ENCODE results near the gene UBC.
"Not testable (repeated sequence)": the region's sequence is repeated elsewhere in the genome, so short reads cannot be mapped to it uniquely, and the experiment has no call there.

UBC gene

DNA sequence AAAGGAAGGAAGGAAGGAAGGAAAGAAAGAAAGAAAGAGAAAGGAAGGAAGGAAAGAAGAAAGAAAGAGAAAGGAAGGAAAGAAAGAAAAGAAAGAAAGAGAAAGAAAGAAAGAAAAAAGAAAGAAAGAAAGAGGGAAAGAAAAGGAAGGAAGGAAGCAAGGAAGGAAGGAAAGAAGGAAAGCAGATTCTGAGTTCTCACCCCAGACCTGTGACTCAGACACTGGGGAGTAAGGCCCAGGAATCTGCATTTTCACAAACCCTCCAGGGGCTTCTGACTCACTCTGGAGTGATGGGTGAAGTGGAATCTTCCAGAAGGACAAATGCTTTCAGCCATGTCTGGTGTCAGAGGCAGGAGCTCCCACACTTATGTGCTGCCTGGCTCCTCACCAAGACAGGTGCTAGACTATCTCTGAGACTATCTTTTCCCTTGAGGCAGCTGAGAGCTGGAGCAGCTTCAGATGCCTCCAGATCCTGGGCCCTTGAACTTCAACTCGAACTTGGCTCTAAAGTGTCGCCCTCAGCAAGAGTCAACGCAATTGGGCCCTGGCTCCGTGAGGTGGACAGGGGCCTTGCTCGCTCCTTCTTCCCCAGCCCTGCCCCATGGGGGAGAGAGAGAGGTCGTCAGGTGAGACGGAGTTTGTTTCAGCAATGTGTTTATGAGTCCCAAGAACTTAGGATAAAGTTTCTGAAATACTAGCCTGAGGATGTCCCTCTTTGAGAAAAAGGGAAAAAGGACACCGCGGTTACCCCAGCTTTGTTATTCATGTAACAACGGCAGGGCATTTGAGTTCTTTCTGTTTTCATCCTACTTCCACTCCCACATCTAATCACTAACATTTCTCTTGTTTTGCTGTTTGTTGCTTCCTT is 31.0 kb downstream of the UBC start:
- DNase-seq, result no peak

DNA sequence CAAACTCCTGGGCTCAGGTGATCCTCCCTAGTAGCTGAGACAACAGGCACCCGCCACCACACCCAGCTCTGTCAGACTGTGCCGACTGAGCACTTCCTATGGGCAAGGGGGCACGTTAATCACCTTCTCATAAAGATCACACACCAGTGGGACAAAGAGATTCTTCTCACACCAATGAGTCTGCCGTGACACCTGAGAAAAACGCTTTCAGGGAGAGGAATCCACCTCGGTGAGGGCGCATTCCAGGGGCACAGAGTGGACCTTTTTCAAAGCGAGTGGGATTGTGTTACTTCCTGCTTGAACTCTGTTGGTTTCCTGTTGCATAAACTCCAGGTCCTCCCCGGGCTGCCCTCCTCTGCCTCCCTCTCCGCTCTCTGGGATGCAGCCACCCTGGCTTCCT is 33.3 kb downstream of the UBC start:
- no peak for DNase-seq

DNA sequence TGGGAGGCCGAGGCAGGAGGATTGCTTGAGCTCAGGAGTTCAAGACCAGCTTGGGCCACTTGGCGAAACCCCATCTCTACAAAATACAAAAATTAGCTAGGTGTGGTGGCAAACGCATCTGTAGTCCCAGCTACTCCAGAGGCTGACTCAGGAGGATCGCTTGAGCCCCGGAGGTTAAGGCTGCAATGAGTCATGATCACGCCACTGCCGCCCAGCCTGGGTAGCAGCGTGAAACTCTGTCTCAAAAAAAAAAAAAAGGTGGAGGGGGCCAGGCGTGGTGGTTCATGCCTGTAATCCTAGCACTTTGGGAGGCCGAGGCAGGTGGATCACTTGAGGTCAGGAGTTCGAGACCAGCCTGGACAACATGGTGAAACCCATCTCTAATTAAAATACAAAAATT is 34.1 kb downstream of the UBC start:
- DNase-seq, result not testable (repeated sequence)

DNA sequence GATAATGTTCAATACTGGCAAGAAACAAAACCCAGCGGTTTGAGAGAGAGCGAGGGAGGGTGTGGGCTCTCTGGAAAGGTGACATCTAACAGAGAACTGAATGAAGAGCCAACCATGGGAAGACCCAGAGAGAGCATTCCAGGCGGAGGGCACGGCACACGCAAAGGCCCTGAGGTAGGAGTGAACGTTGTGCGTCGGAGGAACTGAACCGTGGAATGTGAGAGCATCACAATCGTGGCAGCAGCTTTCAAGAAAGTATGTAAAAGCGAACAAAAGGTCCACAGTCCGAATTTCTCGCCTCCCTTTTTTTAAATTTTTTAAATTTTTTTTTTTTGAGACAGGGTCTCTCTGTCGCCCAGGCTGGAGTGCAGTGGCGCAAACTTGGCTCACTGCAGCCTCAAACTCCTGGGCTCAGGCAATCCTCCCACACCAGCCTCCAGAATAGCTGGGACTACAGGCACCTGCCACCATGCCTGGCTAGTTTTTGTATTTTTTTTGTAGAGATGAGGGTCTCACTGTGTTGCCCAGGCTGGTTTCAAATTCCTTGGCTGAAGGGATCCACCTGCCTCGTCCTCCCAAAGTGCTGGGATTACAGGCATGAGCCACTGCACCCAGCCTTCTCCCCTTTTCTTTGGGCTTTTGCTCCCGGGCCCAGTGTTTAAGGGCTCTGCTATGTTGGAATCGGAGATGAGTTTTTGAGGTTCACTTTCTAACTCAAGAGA is 35.5 kb downstream of the UBC start:
- no peak for DNase-seq

DNA sequence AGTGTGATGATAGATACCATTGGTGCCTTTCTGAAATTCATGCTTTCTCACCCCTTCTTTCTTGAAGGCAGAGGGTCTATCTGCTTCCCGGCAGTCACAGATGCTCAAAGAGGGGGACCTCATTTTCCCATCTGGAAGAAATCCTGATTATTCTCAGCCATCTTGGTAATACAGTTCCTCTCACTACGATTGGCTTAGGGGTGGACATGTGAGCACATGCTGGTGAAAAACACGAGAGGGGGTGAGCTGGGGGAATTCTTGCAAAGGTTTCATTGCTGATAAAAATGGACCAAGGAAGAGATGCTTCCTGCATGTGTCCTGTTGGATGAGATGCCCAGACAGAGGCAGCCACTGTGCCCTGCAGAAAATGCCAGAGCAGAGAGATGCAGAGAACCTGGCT is 37.0 kb downstream of the UBC start:
- DNase-seq, result no peak

DNA sequence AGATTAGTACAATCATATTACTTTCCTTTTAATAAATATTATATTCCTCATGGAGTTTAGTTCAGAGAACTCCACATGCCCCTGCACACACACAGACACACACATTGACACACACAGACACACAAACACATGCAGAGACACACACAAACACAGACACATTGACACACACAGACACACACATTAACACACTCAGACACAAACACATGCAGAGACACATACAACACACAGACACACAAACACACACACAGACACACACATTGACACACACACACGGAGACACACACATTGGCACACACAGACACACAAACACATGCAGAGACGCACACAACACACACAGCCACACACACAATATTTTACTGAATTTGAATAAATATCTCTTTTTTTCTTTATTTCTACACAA is 38.3 kb downstream of the UBC start:
- no peak for DNase-seq

DNA sequence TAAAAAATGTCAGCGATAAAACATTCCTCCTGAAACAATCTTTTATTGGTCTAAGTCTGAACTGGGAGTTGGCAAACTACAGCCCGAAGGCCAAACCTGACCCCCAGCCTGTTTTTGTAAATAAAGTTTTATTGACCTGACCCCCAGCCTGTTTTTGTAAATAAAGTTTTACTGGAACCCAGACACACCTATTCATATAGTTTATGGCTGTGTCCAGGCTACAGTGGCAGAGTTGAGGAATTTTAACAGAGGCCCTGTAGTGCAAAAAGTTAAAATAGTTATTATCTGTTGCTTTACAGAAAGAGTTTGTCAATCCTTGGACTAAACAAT is 38.7 kb downstream of the UBC start:
- DNase-seq, result no peak

DNA sequence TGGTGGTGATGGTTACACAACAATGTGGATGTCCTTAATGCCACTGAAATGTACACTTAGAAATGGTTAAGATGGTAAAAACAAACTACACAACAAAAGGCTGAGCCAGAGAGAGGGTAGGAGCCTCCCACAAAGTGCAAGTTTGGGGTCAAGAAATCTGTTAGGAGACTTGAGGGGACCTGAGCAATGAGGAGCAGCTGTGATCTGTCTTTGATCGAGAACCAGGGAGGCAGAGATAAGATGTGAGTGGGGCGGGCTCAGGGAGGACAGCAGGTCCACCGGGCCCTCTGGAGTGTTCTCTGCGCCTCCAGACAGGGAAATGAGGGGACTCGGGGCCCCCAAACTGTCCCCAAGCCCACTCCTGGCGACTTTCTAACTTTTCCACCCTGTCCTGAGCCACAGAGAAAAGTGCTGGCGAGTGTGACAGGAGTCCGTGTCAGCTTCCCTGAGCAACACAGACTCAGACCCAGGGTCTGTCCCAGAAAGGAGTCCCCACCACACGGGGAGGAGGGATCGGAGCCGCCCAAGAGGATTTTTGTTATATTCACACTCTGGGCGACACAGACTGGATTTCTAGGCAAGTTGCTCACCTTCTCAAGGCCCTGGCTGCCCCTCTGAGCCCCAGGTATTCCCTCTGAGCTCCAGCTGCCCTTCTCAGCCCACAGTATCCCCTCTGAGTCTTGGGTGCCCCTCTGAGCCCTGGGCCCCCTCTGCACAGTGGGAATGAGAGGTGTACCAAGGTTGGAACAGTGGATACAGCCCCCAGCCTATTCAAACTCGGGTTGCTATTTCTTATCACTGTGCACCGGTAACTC is 39.3 kb downstream of the UBC start:
- DNase-seq, result no peak

DNA sequence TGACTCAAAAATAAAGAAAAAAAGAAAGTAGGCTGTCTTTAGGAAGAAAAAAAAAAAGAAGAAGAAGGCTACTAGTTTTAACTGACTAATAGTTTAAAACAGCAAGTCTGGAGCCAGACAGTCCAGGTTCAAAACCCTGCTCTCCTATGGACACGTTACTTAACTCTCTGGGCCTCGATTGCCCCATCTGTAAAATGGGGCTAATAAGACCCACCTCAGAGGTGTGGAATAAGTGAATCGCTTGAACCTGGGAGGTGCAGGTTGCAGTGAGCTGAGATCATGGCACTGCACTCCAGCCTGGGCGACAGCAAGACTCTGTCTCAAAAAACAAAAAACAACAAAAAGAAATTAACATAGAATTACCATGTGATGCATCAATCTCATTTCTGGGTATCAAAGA is 40.3 kb downstream of the UBC start:
- DNase-seq, result no peak

DNA sequence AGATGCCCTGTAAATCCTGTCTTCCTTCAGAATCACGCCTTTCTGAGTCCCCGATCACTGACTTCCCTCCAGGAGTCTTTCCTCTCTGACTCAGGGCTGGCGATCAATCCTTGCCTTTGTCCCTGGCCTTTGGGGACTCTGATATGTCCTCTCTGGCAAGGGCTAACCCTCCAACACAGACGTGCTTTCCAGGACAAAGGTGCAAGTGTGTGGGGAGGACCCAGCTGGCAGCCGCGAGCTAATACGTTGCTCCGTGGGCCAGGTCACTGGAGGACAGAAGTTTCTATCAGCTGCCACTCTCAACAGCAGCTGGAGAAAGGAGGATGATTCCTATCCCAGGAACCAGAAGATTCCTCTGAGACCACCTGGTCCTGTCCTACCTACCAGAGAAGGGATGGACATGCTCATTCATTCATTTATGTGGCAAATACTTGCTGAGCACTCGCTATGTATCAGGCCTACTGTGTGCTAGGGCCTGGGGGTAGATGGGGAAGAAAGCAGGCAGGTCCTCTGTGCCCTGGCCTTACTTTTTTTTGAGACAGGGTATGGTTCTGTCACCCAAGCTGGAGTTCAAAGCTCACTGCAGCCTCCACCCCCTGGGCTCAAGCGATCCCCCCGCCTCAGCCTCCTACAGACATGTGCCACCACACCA is 42.3 kb downstream of the UBC start:
- DNase-seq, result no peak

DNA sequence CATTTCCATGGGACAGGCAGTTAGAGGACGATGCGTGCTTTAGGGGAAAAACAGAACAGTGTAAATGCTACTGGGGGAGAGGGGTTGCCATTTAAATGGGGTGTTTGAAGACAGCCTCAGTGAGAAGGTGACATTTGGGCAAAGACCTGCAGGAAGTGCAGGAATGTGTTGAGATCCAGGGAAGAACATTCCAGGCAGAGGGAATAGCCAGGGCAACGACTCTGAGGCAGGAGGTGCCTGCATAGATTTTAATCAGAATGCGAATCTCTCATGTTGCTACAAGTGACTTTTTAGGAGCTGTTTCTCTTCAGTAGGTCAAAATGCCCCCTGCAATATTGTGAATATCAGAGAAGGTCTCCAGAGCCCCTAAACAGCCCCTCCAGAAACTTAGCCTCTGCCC is 43.2 kb downstream of the UBC start:
- no peak for DNase-seq

DNA sequence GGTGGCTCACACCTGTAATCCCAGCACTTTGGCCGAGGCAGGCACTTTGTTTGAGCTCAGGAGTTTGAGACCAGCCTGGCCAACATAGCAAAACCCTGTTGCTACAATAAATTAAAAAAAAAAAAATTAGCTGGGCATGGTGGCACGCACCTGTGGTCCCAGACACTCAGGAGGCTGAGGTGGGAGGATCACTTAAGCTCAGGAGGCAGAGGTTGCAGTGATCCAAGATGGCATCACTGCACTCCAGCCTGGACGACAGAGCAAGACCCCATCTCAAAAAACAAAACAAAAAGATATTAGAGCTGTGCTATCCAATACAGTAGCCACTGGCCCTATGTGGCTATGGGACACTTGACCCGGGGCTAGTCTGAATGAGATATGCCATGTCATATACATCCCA is 43.9 kb downstream of the UBC start:
- DNase-seq, result no peak

DNA sequence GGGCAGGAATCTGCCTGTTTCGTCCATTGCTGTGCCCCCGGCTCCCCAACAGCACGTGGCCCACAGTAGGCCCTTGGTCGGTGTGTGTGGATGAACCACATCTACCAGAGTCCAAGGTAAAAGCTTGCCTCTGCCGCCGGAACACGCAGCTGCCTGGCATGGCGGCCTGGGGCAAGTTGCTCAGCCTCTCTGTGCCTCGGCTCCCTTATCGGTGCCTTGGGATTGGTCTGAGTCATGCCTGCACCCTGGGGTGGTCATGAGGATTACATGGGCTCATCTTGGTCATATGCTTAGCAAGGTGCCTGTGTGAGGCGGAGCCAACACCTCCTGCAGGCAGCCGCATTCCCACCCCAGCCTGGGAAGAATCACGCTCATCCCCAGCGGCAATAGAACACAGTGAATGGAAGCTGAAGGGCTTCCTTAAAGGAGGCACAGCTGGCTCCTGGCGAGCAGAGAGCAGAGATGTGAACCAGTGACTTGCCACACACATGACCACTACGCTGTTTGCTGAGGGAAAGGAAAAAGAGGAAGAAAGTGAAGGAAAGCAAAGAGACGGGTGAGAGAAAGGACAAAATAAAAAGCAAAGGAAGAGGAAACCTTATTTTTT is 45.3 kb downstream of the UBC start:
- no peak for DNase-seq

DNA sequence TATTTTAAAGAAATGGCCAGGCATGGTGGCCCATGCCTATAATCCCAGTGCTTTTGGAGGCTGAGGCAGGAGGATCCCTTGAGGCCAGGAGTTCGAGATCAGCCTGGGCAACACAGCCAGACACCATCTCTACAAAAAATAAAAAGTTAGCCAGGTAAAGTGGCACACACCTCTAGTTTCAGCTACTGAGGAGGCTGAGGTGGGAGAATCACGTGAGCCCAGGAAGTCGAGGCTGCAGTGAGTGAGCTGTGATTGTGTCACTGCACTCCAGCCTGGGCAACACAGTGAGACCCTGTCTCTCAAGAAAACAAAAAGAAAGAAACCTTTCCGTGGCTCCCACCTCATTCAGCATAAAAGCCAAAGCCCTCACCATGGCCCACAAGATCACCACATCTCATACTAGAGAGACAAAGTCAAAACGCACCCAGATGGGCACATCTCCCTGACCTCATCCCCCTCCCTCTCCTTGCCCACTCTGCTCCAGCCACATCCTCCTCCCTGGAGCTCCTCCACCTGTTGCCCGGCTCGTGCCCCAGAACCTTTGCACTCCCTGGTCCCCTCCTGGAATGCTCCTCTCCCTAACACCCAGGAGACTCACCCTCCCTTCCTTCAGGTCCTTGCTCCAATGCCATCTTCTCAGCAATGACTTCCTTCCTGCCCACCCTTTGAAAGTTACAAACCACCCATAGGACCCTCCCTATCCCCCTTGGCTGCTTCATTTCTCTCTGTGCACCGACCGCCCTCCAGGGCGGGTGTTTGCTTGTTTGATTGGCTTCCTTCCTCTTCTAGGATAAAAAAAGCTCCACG is 46.0 kb downstream of the UBC start:
- DNase-seq, result no peak

DNA sequence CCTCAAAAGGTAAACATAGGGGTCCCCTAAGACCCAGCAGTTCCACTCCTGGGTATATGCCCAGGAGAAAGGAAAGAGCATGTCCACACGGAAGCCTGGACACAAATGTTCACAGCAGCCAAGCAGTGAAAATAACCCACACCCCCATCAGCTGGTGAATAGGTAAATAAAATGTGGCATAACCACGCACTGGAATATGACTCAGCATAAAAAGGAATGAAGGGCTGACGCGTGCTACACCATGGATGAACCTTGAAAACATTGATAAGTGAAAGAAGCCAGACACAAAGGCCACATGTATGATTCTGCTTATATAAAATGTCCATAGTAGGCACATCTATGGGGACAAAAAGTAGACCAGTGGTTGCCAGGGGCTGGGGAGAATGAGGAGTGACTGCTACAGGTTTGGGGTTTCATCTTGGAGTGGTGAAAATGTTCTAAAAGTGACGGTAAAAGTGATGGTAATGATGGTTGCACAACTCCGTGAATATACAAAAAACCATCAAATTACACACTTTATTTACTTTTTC is 47.0 kb downstream of the UBC start:
- DNase-seq, result no peak

DNA sequence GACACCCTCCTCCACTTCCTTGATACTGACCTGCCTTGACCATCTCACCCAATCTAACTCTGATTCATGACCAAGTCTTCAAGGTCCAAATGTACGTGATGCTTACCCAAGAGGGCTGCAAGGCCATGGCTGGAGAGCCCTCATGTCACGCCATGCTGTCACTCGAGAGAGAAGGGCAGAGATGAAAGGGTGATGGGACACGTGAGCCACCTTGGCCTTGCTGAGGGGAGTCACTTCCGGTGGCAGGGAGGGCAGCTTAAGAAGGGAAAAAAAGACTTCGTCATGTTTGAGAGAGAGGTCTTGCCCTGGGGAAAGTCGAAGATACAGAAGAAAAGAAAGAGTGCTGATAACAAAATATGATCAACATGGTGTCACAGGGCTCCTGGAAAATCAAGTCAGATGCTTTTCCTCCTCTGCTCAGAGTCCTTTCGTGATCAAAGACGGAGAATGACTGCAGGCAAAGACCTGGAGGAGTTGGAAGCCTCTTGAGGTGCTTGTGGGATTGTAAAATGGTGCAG is 47.5 kb downstream of the UBC start:
- no peak for DNase-seq

DNA sequence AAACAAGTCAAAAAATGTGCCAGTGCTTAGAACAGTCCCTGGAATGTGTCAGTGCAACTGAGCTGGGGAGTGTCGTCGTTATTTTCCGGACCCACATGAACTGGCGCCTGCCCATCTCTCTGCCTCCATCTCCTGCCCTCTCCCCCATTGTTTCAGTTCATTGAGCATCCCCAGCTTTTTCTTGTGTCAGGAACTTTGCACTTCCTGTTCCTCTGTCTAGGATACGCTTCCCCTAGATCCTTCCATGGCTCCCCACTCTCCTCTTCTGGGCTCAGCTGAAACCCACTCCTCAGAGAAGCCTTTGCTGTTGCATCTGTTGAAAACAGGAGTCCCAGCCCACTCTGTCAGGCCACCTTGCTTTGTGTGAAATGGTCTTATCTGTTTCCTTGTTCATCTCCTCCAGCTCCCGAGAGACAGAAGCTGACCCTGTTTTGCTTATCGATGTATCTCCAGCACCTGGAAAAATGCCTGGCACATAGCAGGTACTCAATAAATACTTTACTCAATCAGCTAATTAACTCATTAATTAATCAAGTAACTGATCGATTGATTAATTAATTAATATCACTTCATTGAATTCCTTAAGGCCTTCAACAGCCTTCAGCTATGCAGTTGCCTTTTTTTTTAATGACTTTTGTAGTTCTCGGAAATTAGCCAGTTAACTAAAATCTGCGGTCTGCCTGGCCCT is 48.1 kb downstream of the UBC start:
- DNase-seq, result no peak

DNA sequence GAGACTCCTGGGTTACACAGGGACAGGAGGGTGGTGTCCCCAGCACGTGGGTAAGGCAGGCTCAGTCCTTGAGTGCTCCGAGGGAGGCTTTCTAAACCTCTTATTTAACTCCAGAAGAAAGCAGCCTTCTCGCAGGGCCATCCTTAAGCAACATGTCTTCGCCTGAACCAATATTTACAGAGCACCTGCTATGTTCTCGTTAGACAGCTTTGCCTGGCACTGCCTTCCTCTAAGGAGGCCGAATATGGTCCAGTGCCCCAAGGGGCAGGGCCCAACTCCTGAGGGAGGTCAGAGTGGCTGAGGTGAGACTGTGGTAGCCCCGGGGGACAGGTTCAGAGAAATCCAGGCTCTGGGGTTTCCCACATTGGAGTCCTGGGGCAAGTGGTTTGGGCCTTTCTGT is 48.7 kb downstream of the UBC start:
- DNase-seq, result no peak

DNA sequence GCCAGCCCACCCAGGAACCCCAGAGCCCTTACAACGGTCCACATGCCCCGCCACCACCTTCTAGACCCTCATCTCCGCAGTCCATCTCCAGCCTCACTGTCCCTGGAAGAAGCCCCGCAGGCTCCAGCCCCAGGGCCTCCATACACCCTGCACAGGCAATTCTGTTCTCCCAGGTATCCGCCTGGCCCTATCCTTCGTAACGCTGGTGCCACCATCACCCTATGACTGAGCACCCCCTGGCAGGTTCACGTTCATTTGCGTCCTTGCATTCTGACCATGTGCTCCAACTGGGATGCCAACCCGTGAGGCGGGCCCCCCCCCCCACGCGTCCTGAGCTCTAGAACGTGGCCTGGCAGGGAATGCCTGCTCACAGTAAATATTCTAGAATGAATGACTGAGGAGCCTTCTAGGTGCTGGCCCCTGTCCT is 50.1 kb downstream of the UBC start:
- peak; percentile 5 for DNase-seq
